ENCODE data around the gene BAG5.
A peak's percentile ranks its signal among the peaks of the same experiment; 100 is the strongest.
"Not testable (repeated sequence)": the region's sequence is repeated elsewhere in the genome, so short reads cannot be mapped to it uniquely, and the experiment has no call there.

The BAG5 gene

DNA sequence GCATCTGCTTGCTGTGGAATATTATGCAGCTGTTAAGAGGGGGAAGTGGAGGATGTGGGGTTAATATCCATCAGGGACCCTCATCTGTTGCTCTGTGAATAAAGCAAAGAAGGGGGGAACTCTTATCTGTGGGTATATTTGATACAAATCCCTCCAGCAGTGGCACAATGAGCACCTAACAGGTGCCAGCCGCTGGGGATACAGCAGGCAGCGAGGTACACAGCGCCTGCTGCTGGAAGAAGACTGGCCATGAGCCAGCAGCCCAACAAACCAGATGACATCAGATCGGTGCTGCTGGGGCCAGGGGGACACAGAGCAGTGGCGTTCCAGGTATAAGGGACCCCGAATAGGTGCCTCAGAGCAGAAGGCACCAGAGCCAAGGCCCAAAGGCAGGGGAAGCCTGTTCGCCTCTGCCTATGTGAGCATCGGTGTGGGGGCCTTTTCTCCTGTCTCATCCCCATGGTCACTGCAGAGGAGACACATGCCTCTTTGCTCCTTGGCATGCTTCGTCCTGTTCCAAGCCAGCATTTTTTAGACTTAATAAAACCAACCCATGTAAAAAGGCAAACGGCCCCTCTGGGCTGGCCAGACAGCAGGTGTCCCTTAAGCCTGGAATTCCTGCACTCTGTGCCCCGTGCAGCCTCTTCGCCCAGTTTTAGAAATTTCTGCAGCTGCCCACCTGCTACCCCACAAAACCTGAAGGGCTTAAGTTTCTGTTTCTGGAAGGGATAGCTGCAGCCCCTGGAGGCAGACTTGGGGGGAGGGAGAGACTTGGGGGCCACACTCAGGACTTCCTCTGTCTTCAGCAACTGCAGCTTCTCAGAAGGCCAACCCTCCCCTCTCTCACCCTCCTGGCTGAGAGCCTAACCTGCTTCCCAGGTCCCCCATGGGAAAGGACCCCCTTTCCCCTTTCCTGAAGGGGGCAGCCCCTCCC is 38.2 kb downstream of the BAG5 start:
- no peak for DNase-seq (ENCODE audit: extremely low read depth in 1 of 2, low read depth in 1 of 2)

DNA sequence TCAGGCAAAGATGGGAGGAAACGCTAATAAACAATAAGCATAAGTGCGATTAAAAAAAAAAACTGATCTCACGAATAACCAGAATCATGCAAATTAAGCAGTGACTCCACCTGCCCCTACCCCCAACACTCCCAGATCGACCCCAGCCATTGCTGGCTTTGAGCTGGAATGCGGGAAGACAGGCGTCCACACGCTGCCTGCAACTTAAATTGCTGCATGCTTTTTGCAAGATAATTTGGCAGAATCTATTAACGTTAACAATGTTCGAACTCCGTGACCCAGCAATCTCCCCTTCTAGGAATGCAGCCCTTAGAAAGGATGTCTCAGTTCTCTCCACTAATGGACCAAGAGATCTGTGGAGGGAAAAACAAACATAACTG is 38.9 kb downstream of the BAG5 start:
- DNase-seq (ENCODE audit: extremely low read depth in 1 of 2, low read depth in 1 of 2): no peak

DNA sequence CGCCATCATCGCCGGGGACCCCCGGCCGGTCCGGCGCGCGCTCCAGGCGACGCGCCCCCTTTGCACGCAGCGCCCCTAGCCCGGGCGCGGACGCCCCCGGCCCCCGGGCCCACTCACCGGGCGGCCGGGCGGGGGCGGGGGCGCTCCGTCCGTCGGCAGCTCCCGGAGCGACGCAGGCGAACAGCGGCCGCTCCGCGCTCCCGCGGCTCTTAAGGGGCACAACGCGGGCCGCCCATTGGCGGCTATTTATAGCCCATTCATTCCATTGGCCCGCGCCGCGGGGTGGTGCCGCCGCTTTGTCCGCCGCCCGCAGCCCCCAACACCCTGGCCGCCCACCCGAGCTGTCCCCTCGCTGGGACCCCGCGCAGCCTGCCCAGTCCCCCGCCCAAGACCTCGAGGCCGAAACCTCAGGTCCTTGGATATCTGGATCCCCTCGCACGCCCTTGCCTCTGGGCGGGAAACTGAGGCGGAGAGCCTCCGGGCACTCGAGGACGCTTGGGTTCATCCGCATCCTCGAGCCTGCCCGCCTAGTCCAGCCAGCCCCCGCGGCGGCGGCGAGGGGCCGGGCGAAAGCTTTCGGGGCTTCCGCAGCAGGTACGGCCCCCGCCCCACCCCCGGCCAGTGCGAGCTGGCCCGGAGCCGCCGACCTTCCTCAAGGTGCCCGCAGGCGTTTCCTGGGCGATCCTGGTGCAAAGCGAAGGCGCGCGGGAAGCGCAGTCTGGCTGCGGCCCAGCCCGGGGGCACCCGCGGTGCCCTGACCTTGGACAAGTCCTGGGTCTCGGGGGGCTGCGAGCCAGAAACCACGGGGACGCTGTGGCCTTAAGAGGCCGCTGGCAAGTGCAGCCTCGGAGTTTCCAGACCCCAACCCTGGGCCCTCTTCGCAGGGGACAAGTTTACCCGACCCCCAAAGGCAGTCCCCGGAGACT is 39.5 kb downstream of the BAG5 start, which contains the start of gene CKB:
TSS of gene CKB (minus strand) at position 182 of the 926 bp plus-strand sequence. CDS start 337 bp downstream, outside the sequence.
- no peak for DNase-seq (ENCODE audit: extremely low read depth in 1 of 2, low read depth in 1 of 2)

DNA sequence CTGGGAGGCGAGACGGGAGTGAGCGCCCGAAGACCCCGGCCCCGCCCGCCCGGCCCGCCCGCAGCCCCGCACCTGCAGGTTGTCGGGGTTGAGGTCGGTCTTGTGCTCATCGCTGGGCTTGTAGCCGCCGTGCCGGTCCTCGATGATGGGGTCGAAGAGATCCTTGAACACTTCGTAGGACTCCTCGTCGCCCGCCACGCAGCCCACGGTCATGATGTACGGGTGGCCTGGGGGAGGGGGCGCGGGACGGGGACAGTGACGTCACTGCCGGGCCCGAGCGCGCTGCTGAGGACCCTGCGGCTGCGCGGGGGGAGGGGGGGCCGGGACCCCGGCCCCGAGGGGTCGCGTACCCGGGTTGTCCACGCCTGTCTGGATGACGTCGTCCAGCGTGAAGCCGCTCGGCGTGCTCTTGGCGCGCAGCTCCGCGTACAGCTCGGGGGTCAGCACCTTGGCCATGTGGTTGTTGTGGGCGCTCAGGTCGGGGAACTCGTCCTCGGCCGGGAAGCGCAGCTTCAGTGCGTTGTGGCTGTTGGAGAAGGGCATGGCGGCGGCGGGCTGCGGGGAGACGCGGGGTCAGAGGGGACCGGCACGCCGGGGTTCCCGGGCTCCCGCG is 40.4 kb downstream of the BAG5 start:
- no peak for DNase-seq (ENCODE audit: extremely low read depth in 1 of 2, low read depth in 1 of 2)

DNA sequence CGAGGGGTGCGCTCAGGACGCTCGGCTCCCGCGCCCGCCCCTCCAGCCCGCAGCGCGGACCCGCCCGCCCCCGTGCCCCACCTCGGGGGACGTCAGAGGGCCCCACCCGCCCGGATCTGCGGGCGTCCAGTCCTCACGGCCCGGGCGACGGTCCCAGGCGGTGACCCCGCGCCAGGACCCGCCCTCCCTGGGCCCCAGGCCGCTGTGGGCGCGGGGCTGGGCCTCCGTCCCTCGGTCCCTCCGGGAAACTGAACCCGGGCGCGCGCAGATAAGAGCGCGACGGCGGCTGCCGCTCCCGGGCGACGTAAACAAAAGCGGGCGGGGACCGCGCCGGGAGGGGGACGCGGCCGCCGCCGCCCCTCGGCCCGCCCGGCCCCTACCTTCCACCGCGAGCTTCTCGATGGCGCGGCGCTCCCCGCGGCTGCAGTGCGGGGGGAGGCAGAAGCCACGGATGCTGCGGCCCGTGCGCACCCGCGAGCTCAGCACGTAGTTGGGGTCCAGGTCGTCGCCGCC is 41.0 kb downstream of the BAG5 start:
- no peak for DNase-seq (ENCODE audit: extremely low read depth in 1 of 2, low read depth in 1 of 2)

DNA sequence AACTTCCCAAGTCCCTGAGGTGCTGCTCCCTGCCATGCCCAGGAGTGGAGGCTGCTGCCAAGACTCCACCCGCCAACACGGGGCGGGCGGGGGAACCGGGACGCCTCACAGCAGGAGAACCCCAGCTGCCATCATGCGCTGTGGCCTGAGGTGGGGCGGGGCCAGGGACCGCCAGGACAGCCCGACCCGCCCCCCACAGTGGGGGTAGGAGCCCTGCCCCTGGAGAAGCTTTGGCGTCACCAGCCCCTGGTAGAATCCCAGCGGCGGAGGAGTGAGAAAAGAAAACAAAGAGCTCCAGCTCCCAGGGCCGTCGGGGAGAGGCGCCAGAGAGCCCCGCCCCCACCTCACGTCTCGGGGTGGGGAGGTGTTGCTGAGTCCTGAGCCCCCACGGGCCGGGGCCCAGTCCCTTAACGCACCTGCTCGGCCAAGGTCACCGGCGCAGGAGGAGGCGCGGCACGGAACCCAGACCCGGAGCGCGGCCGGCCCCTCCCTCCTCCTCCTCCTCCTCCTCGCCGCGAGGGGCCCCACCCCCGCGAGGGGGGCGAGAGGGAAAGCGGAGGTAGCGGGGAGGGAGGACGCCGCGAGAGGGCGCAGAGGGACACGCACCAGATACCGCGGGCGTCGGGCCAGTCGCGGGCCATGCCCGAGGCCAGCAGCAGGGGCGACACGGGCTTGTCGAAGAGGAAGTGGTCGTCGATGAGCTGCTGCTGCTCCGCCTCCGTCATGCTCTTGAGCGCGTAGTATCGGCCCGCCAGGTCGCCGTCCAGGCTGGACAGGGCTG is 41.6 kb downstream of the BAG5 start:
- peak in 1 of 2 donors; percentile 55 for DNase-seq (ENCODE audit: extremely low read depth in 1 of 2, low read depth in 1 of 2)

DNA sequence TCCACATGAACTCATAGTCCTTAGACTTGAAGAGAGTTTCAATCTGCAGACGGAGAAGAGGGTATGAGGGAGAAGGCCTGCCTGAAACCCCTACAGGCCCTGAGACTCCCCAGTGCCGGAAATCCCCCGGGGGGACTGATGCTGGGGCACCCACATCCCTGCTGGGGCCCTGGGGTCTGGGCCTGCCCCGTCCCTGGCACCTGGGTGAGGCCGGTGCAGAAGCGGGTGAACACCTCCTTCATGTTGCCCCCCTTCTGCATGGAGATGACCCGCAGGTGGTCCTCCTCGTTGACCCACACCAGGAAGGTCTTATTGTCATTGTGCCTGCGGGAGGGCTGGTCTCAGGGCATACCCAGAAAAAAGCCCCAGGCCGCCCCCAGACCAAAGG is 42.2 kb downstream of the BAG5 start:
- no peak for DNase-seq (ENCODE audit: extremely low read depth in 1 of 2, low read depth in 1 of 2)

DNA sequence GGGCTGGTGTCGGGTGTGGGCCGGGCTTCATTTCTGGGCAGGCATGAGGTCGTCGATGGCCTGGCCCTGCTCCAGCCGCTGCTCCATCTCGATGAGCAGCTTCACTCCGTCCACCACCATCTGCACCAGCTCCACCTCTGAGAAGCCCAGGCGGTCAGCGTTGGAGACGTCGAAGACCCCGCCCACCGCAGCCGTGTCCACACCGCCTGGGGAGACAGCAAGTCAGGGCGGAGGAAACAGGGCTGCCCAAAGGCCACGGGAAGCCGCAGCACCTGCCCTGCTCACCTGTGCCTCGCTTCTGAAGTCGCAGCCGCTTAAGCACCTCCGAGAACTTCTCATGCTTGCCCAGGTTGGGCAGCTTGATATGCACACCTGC is 42.6 kb downstream of the BAG5 start:
- DNase-seq (ENCODE audit: extremely low read depth in 1 of 2, low read depth in 1 of 2): no peak

DNA sequence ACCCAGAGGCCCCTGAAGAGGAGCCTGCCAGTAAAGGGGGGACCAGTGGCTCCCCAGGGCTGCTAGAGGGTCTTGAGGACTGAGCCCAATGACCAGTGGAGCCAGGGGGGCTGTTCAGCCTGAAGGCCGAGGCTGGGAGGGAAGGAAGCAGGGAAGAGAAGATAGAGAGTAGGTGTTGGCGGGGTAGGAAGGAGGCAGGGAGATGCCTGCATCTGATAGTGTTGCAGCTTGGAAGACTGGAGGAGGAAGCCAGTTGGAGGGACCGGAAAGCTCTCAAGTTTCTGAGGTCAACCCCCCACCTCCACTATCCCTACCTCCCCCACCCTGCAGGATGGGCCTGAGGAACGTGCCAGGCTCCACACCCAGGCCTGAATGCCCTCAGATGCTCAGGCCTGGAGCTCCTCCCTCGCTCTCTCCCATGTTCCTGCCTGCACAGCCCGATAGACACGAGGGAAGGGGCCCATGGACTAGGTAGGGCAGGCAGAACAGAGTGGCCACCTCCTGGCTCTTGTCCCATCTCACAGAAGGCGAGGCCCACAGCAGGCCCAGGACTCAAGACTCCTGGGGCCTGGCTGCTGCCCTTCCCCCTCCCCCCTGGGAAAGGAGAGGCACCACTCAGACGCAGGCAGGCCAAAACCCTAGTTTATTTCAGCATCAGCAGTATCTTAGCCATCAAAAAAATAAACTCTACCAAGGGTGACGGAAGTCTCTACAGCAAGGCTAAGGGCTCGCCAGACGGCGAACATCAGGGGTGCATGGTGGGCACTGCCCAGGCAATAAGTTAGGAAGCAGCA is 43.2 kb downstream of the BAG5 start:
- no peak for DNase-seq (ENCODE audit: extremely low read depth in 1 of 2, low read depth in 1 of 2)

DNA sequence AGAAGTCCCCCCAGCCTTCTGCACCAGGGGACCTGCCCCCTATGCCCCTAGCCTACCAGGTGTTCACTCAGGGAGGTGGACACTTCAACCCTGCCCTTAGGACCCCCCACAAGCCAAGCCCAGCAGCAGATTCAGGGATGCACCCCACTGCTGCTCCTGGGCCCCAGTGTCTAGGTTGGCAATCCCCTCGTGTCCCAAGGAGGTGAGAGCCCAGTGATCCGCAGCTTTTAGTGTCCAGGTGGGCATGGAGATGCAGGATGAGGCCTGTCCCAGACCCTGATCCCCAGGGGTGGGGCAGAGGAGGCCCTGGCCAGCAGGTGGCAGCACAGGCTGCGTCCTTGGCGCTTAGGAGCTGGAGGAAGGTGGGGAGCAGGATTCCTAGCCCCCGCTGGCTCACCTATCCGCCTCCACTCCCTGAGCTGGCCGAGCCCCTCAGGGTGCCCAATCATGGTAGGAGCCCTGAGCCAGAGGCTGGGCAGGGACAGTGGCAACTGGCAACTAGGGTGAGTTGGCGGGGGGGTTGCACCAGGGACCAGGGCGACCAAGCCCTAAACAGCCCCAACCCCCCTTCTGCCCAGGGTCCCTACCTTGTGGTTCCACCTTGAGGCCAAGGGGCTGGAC is 43.9 kb downstream of the BAG5 start:
- DNase-seq (ENCODE audit: extremely low read depth in 1 of 2, low read depth in 1 of 2): peak in 1 of 2 donors; percentile 55

DNA sequence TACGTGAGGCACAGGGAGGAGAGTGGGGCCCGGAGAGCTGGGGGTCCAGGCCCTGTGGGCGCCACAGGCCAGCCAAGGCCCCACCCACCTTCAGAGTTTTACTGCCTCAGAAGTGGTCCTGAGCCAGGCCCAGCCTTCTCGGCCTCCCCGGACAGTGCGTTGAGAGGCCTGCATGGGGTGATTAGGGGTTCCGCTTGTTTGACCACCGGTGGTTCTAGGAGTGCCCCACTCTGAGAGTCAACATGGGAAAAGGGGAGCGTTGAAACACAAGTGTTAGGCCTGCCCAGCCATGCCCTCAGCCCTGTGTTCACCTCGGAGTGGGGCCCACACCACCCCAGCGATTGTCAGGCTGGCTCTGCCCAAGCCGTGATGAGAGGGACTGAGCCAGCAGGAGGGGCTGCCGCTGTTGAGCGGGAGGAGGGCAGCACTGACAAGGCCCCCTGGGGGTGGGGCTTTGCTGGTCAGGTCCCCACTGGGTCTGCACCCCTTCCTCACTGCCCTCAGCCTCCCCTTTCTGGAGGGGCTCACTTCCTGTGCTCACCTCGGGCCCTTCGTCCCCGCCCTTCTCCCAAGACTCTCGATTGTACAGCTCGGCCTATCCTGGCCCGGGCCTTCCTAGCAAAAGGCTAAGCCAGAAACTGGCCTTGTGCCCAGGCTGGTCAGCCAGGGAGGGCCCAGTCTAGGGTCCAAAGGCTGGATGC is 44.6 kb downstream of the BAG5 start:
- no peak for DNase-seq (ENCODE audit: extremely low read depth in 1 of 2, low read depth in 1 of 2)

DNA sequence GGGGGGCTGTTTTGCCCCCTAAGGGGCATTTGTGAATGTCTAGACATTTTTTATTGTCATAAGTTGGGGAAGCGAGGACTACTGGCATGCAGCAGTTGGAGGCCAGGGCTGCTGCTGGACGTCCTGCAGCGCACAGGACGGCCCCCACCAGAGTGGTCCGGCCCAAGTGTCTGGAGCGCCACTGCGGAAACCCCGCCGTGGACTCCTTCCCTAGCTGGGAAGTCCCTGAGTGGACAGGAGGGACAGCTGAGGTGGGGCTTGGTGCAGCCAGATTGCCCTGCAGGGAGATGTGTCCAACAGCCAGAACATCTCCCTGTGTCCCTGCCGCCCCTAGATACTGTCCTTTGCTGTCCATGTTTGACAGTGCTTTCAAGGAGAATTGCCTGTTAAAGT is 45.3 kb downstream of the BAG5 start:
- DNase-seq (ENCODE audit: extremely low read depth in 1 of 2, low read depth in 1 of 2): no peak

DNA sequence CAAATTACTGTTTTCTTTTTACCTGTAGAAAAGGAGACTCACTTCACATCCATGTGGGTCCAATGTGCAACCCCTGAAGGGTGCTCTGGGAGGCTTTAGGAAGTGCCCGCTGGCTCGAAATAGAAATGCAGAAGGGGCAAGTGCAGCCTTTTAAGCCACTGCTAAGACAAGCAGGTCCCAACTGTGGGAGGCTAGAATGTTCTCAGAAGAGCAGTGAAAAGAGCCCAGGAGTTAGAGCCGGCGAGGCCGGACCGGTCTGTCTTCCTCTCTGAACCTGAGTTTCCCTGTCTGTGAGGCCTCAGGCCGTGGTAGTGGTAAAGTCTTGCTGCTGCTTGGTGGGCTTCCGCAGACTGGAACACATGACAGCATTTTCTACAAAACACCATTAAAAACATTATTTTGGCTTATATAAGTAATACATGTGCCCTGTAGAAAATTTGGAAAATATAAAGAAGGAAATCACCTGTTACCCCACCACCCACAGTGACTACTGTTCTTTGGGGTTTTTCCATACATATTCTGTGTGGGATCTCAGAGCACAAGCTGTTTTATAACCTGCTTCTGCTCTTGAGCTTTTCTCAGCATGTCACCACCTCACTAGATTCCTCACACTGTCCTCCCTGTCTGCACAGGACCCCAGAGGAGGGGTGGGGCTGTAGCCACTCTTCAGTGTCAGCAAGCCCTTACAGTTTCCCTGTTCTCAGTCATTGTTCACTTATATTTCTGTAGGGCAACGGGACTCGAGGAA is 45.9 kb downstream of the BAG5 start:
- no peak for DNase-seq (ENCODE audit: extremely low read depth in 1 of 2, low read depth in 1 of 2)

DNA sequence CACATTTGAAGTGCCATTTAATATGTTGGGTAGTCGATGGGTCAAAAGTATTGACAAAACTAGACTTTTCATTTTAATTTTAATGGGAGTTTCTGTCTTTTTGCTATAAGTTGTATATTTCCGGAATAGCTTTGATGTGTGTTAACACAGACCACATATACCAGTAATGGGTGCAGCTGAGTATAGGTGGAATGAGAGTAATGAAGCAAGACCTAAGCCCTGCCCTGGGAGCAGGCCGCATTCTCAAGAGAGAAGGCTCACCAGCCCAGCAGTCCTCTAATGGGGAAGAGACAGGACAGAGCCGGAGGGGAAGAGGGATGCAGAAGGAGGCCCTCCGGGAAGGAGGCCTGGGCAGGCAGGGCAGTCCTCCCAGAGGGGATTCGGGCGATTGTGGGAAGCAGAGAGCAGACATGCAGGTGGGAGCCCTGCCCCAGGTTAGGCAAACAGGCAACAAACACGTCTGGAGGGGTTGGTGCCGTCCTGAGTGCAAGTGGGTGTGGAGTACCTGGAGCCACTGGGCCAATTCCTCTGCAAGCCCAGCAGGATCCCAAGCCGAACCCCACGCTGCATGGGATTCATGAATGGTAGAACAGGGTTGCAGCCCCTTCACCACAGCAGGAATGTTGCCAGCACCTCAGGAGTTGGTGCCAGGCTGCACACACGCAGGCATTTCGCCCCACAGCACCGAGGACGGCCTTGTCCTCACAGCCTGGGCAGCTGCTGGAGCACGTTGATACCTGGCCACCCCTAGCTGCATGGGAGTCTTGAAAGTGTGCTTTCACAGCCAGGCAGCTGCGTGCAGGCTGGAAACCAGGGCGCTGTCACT is 47.6 kb downstream of the BAG5 start:
- DNase-seq (ENCODE audit: extremely low read depth in 1 of 2, low read depth in 1 of 2): no peak

DNA sequence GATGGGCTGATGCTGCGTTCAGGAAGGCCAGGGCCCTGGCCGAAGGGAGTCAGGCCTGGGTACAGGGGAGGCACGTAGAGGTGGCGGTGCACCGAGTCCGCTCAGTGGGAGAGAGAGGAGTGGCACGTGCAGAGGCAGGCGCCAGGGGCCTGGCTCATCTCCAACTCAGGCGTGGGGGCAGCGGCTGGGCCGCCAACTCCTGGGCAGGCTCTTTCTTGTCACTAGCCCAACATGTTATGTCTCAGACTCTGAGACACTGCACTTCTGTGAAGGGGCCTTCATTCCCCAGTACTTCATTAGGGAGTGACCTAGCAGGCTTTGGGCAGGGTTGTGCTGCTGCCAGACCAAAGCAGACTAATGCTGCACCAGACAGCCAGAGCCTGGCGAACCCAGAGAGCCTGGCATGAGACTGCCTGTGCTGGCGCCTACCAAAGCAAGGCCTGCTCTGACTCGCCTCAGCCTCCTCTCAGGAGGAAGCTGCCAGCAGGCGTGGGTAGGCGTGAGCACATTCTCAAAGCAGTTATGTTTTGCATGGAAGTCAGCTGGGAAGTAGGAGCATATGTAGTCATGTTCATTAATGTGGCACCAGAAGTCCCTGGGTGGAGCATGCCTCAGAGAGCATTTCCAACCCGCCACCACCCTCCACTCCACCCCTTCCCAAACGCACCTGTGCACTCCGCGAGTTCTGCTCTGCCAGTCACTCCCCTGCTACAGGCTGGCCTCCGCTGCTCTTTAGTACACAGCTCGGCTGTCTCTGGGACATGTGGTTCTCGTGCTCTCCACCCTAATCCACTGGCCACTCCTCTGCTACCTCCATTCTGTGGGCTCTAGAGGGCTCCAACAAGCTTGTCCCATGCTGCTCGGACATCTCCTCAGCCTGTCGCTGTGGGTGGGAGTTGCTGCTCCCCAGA is 49.5 kb downstream of the BAG5 start:
- no peak for DNase-seq (ENCODE audit: extremely low read depth in 1 of 2, low read depth in 1 of 2)

DNA sequence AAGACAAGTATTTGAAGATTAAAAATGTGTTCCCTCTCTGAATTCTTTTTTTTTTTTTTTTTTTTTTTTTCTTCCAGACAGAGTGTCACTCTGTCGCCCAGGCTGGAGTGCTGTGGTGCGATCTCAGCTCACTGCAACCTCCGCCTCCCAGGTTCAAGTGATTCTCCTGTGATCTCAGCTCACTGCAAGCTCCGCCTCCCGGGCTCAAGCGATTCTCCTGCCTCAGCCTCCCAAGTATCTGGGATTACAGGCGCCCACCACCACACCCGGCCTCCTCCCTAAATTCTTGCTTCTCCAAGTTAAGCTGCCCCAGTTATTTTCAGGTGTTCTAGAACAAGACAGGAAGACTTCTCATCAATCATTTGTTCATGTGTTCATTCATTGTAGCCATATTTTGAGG is 50.3 kb downstream of the BAG5 start:
- not testable (repeated sequence) for DNase-seq (ENCODE audit: extremely low read depth in 1 of 2, low read depth in 1 of 2)
